DMS79 (cell line): ENCODE data around the gene MEGF11.
"Not testable (repeated sequence)": the region's sequence is repeated elsewhere in the genome, so short reads cannot be mapped to it uniquely, and the experiment has no call there.

Source experiments
- DNase-seq: peaks from one replicate; lab custom pipeline; 2025; lab: John Stamatoyannopoulos, UW

MEGF11 gene

DNA sequence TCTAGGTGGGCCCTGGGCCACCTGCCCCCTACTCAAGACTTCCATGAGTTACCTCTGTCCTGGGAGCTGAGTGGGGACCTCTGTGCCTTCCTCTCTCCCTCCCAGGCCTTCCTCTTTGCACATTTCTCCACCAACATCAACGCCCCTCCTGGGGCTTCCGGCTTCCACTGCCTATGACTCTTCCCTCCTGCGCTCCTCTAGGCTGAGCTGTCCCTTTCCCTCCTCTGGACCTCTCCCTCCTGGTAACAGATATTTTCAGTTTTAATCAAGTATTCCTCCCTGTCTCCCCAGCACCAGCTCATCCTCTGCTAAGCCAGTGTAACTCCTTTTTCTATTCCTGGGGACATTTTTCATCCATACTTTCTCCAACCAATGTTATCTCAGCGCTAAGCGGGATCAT, 223.9 kb downstream of the MEGF11 start:
- no peak for DNase-seq

DNA sequence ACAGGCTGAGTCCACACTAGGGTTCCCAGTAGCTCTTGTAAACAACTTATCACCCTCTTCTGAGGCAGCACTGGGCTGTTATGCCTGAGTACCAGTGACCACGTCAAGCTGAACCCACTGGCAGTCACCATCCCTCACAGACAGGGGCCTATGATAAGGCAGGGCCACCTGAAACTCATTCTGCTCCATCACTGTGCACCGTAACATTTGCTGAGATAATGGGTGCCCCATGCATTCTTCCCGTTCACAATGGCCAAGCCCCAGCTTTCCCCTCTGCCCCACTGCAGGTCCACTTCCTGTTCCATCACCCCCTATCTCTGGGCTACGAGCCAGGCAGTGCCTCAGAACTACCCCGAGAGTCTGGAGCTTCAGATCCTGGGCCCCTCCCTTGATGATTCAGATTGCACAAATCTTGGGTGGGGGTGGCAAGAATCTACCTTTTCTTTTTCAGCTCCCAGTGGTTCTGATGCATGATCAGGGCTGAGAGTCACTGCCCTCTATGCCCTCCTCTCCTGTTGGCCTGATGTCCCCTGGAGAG, 226.2 kb downstream of the MEGF11 start:
- DNase-seq: no peak

DNA sequence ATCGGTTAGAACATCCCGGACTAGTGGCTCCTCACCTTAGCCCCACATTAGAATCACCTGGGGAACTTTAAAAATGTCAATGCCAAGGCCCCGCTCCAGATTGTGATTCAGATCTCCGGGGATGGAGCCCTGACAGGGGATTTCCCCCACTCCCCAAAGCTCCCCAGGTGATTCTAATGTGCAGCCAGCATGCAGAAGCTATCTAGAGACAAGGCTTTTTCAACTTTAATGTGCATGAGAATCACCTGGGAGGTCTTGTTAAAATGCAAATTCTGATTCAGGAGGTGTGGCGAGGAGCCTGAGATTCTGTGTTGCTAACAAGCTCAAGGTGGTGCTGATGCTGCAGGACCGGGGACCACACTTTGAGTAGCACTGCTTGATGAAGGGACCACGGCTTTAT, 227.6 kb downstream of the MEGF11 start:
- no peak for DNase-seq

DNA sequence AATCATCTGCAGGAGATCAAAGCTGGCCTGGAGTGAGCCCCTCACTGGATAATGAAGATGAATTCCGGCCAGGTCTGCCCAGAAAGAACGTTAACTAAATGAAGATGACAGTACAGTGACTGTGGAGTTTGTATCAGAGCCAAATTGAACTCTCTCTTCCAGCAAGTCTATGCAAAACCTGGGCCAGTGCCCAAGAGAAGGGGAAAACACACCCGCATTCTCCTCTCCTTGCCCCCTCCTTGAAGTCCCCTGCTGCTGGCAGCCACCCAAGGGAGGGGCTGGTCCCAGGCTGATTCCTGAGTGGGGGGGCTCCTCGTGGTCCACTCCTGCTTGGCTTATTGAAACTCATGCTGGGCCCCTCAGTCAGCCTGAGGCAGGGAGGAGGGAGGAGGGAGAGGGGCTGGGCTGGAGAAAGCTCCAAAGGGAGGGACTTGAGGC, 228.5 kb downstream of the MEGF11 start:
- no peak for DNase-seq

DNA sequence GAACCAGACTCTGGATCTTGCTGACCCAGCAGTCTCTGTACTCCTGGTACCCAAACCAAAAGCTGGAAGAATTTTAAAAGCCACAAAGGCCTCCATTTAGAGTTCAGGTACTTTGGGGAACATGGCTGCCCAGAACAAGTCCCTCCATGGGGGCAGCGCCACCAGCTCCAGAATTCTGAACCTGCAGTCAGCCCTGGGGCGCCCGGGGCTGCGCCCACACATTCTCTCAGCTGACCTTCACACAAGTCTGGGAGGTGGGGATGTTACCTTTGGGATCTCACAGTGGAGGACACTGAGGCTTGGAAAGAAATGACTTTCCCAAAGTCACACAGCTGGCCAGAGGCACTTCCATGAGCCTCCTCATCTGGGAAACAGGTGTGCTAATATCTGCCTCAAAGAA, 229.4 kb downstream of the MEGF11 start:
- no peak for DNase-seq

DNA sequence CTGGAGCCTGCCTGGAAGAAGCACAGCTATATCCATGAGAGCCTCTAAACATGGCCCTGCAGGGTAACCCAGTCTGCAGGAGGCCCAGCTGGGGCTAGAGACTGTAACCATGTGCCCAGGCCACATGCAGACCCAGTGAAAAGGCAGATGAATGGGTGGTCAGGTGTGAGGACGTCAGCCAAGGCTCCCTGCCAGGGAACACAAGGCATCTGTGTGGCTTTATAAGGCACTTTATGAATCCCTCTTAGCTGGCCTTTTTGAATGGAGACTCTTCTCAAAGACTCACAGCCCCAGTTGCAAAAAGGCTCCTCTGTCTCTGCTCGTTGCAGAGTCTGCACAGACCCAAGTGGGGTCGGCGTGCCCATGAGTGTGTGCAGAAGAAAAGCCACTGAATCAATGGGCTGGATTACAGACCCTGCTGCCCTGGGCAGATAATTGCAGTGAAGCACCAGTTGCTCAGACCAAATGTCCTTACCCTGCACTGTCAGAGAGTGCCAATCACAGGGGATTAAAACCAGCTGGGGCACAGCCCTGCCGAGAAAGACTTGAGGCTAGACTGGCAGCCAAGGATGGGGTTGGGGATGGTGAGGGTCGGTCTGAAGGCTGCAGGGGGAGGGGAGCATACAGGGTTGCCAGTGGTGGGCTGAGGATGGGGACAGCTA, 230.1 kb downstream of the MEGF11 start:
- no peak for DNase-seq

DNA sequence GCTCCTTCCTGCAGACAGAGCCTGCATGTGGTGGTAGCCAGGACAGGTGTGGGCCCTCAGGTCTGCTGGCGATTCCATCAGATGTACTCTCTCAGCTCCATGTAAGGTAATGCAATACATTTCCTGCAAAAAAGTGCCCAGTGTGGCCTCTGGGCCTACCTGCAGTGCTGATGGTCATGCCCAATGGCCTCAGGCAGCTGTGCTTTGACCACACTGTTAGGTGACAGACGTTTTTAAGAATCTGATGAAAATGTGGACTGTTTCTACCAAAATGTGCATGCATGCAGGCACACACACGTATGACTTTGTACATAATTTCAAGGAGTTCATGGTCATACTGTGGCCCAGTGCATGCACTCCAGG, 231.4 kb downstream of the MEGF11 start:
- DNase-seq: no peak

DNA sequence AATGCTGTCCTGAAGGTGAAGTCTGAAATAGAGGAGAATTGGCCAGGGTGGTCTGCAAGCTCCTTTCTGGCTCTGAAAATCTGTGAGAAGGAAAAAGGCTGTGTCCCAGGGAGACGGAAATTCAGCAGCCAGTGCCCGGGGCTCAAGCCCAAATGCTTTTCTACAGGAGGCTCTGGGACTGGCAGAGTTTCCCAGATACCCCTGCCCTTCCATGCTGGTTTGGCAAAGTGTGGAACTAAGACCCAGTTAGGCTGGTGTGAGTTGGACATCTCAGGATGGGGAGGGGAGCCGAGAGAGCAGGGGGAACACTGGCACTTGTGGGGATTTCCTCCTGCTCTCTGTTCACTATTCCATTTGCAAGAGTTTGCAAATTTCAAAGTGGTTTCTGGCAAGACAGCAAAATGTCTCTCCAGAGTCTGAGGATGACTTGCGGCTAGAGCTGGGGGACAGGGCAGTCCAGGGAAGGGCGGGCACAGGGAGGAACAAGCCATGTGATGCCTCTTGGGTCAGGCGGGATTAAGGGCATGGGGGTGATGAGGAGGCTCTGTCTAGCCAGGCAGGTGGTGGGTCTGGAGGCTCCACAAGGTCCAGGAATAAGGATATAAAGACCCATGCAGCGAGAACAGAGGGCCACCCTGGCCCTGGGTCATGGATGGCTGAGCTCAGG, 231.9 kb downstream of the MEGF11 start:
- DNase-seq: no peak

DNA sequence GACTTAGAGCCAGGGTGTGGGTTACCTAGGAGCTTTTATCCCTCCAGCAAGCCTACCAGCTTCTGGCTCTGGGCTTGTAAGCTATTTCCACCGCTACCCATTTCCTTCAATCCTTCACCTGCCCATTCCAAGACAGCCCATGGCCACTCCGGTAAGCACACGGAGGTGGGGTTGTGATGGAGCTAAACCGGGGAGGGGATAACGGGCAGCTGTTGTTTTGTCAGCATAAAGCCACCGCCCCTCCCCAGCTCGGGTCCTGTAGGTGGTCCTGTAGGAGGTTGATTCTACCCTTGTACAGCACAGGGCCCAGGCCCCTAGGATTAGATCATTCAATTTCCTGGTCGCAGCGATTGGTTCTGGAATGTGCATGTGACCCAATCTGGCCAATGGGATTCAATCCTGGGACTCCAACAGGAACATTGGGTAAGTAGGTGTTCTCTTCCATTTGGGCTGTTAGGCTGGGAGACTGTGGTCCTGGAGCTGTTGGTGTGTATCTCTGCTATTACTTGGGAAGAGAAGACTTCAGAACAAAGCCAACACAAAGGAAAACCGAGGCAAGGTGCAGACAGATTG, 233.6 kb downstream of the MEGF11 start:
- DNase-seq: no peak

DNA sequence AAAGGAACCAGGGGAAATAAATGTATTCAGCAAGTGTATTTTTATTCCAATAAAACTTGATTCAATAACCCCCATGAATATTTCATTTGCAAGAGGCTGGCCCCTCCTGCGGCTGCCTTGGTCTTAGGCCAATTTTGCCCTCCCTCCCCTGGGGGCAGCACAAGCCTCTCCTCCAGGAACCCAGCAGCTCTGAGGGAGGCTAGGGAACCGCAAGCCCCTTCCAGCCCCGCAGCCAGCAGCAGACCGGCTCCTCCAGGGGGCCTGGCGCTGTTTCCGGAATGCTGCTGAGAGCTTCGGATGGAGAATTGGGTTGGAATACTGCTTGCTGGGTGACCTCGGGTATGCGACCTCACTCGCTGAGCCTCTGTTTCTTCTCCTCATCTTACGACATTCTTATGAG, 234.2 kb downstream of the MEGF11 start:
- no peak for DNase-seq

DNA sequence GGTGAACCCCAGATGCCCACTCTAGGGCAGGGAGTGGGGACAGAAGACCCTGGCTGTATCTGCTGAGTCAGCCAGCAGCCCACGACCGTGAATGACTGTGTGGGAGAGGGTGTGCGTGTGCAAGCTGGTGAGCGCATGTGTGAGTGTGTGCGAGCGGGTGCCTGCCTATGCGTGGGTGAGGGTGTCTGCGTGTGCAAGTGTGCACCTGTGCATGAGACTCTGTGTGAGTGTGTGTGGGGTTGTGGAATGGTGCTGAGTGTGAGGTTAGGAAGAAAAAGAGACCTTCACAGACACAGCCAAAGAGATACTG, 235.1 kb downstream of the MEGF11 start:
- DNase-seq: no peak

DNA sequence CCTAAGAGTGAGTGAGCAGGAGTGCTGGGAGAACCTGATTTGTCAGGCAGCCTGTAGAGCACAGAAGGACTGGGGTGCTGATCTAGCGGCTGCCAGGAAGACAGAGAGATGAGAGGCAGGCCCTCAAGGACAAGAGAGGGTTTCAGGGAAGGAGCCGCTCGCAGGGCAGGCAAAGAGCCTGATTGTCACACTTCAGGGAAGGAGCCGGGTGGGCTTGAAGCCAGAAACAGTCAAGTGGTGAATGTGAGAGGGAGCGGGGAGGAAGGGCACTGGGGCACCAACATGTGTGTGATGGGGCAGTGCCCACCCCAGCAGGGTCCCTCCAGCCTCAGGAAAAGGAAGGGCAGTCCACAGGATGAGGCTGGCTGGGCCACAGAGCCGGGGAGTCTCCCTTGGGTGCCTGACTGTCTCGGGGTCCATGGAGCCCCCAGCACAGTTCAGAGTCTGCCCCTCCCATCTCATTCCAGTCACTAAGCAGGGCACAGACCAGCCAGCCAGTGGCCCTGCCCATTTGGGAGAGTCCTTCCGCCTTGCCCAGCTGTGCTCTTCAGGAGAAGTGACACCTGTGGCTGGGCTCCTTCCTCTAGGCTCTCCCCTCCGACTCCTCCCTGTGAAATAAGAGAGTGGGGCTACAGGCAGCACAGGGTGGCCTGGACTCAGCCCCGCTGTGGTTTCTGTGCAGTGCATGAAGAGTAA, 235.6 kb downstream of the MEGF11 start:
- peak; percentile 68 for DNase-seq

DNA sequence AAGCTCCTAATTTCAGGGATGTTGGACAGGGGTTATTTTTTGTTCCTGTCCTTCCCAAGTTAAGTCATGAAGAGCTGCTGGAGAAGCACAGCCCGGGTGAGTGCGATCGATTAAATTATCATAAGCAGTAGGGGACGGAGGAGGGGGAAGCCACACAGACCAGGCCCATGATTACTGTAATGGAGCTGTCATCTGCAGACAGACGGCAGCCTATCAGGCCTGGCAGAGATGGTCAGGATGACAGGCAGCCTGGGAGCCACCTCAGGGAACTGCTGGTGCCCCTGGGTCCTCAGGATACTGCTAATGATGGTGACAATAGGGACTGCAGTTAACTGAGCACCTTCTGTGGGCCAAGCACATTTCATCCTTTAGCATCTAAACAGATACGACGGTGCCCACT, 236.6 kb downstream of the MEGF11 start:
- DNase-seq: no peak

DNA sequence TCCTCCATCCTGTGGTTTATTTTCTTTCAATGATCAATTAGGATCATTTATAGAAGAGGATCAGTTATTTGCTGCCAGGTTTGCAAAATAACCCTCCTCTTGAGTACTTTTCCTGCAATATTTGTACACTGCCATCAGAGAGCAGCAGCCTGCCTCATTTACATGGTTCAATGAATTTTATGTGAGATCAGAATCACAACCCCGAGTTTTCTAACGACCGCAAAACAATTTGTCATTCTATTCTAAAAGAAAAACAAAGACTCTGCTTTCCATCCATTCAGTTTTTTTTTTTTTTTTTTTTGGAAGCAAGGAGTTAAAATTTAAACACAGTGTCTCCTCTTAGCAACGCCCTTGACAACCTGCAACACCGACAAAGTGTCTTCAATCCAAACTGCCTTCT, 237.4 kb downstream of the MEGF11 start:
- DNase-seq: no peak

DNA sequence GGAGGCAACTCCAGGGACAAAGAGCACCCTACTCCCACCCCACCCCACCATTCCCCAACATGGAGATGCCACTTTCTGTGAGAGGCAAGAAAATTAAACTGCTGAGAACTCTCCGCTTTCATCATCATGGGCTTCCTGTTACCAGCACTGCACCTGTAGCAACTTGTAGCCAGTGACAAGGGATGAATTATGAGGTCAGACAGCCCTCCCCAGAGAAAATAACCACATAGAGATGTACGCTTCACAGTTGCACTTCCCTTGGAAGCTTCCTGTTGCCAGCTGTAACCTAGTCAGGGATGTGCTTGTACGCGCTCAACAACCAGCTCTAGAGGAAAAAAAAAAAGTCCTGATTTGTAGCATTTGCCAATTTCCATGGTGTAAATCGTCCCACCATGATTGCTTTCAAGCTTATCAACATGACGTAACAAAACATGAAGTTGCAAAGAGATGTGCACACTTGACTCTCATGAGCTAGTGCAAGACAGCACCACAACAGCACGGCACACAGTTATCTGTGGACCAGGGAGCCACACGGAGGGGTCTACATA, 238.8 kb downstream of the MEGF11 start:
- DNase-seq: no peak

DNA sequence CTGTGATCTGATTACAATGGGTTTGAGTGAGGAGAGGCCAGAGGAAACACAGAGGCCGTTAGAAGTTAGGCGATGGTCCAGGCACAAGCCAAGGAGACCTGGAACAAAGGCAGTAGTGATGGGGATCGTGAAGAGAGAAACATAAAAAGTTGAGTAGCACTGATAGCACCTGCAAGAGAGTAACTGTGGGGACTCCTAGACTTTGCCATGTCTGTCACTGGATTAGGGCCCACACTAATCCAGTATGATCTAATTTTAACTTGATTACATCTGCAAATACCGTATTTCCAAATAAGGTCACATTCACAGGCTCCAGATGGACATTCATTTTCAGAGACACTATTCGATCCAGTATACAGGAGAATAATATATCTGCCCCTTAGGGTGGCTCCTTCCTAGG, 239.5 kb downstream of the MEGF11 start:
- DNase-seq: no peak

DNA sequence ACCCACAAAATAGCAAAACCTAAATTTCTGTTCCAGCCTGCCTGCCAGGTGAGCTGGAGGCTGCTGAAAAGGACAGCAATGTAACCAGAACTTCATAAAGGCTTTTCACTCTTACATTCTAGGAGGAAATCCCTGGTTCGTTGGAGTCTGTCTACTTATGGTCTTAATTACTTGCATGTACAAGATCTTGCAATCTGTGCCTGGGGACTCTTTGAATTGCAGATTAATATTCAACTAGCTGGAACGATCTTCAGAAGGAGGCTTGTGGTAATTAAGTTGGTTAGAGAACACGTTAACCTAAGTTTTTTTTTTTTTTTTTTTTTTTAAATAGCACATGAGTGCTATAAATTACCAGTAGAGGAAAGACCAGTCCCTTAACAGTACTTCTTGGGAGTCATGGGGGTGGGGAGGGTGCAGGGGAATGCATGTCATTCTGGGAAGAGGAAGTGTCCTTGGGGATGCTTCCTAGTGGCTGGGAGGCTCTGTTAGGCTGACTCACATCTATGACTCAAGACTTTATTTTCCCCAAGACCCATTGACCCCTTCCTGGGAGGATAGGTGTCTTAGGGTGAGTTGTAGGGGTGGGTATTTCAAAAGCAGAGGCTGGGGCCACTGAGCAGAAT, 244.5 kb downstream of the MEGF11 start:
- DNase-seq: peak; percentile 63

DNA sequence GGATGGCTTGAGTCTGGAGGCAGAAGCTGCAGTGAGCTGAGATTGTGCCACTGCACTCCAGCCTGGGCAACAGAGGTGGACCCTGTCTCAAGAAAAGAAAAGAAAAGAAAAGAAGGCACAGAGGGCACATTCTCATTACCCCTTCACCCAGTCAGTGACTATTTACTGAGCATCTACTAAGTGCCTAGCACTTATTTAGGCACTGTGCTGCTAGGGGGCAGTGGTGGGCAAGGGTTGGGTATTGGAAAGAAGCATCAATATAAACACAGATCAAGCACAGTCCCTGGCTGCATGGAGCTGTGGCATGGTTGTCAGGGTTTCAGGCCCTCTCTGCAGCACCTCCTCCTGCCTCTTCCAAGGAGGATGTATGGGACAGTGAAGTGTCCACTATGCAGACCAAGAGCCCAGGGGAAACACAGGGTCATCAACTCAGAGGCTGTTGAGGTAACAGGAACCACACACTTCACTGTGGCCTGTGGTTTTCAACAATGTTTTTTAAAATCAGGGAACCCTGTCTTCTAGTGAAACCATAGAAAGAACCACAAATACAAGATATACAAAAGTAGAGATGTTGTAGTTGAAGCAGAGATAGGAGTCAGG, 245.8 kb downstream of the MEGF11 start:
- no peak for DNase-seq

DNA sequence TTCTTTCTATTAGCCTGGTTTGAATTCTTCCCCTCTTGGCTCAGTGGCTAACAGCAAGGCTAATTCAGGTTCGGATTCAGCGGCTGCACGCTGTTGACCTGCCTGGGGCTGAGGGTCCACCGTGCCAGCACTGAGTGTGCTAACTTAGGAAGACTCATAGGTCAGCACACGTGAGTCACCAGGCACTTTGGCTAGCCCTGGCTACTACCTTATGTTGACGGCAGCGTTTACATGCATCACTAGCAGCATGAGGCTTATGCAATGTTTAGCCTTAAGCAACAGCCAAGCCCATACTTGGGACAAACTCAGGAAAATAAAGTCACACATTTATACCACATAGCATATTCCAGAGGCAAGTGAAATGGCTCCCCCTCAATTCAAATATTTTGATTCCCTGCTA, 246.6 kb downstream of the MEGF11 start:
- DNase-seq: no peak

DNA sequence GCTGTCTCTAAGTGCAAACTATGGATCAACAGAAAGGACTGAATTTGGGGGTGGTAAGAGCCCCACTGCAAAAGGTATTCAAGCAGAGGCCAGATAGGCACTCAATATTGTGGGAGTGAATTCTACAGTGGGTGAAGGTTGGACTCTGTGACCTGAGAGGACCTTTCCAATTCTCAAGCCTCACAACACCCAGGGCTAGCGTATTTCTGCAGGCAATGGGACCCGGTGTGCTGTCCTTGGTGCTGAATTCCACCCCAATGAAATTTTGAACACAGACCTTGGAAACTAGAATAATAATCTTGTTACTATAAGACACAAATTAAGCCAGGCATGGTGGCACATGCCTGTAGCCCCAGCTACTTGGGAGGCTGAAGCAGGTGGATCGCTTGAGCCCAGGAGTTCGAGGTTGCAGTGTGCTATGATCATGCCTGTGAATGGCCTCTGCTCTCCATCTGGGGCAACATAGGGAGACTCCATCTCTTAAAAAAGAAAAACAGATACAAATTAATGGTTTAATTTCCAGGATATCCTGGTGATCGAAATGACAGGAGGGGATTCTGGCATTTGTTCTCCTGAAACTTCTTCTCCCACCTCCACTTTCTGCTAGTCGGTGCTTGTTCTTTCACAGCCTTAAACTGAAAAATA, 248.8 kb downstream of the MEGF11 start:
- DNase-seq: no peak

DNA sequence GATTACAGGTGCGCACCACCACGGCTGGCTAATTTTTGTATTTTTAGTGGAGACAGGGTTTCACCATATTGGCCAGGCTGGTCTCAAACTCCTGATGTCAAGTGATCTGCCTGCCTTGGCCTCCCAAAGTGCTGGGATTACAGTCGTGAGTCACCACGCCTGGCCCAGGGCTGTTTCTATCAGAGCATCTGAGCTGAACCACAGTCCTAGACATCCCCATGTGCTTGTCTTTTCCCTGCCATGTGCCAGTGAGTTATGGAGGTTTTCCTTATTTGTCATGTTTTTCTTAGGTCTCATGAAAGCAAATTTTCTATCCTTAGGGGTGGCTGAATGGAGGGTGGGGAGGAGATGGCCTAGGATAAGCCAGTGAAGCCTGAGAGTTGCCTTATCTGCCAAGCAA, 250.4 kb downstream of the MEGF11 start:
- not testable (repeated sequence) for DNase-seq
